Activated CD4-positive, alpha-beta T cell treated with anti-CD3 and anti-CD28 coated beads, Interleukin-2, amount 50 U/mL, for 1 hour (primary cell): ENCODE data around the gene SDC1.

ENCODE experiments used
- DNase-seq: peaks from one replicate; pipeline ENCODE4 v3.0.0-alpha.2; 2020

Gene SDC1

DNA sequence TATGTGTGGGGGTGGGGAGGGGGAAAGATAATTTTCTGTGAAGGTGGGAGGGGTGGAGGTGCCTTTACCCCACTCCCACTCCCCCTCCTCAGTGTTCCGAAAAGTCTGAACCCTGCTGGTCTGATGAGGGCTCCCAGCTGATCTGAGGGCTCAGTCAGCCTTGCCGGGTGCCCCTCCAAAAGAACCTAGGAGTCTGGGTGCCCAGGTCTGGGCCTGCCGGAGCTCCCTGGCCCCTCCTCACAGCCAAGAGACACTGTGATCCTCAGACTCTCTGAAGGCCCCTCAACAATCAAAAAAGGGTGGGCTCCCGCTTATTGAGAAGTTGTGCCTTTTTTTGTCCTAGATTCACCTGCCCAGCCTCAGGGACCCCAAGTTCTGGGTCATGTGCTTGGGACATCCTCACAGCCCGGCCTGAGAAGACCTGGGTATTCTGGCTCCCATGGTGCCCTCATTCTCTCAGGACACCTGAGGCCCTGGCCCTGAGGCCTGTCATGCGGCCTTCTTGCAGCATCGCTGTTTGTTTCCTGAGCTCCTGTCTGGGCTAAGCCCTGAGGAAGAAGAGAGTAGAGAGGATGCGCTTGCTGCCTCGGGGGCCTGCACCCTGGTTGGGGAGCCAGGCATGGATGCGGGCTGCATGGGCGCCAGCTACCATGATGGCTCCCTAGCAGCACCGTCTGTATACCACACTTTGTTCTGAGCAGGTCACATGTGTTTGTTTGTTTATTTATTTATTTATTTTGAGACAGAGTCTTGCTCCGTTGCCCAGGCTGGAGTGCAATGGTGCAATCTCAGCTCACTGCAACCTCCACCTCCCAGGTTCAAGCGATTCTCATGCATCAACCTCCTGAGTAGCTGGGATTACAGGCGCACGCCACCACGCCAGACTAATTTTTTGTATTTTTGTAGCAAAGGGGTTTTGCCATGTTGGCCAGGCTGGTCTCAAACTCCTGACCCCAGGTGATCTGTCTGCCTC is 44.0 kb downstream of the SDC1 start:
- DNase-seq, result no peak

GRCh38 chr2:20179755-20180594 is 45.0 kb downstream of the SDC1 start:
- no peak for DNase-seq

GRCh38 chr2:20179466-20179754 is 45.5 kb downstream of the SDC1 start:
- DNase-seq, result no peak

DNA sequence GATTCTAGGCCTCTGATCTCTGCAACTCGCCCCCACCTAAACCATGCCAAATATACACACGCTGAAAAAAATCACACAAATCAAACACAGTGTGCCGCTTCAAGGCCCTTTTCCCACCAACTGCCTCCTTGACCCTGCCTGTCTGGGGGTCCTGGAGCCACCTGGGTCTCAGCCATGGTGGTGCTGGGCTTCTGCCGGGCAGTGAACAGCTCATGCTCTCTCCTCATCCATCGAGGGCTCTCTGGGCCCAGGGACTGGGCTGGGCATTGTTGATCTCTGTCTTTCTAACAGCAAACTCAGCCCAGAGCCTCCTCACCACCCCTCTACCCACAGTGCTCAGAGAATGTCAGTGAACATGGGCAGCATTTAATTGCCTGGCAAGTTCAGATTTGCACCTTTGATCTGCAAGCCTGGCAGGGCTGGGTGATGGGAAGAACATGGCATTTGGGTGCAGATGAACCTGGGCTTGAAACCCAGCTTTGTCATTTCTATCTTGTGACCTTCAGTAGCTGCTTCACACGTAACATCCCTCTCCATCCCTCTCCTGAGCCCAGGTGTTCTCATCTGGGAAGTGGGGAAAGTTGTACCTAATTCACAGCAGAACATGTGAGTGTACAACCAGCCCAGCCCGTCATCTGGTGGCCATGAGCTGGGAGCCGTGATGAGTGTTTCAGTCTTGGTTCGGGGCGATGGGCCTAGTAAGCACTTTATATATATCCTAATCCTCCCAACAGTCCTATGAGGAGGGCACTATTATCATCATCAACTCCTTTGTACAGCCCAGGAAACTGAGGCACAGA is 46.1 kb downstream of the SDC1 start:
- DNase-seq, result no peak

- DNase-seq, result no peak
Observed at GRCh38 chr2:20178249-20178607, 46.7 kb downstream of the SDC1 start.

GRCh38 chr2:20177556-20178248 is 47.2 kb downstream of the SDC1 start:
- DNase-seq, result no peak

DNA sequence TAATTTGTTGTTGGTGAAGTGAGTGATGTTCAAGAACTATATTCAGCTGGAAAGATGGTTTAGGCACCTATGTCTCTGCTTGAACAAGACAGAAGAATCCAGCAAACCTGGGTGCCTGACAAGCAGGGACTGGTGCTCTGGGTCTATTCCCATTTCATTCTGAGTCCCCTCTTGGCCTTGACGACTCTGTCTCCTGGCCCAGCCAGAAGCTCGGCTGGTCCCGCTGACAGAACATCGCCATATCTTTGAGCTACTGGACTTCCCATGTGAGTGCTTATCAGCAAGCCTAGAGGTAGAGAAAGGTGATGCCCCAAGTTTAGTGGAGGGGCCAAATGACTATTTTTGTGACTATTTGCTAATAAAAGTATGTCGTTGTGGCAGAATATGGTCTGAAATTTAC is 48.2 kb downstream of the SDC1 start:
- DNase-seq, result no peak

DNA sequence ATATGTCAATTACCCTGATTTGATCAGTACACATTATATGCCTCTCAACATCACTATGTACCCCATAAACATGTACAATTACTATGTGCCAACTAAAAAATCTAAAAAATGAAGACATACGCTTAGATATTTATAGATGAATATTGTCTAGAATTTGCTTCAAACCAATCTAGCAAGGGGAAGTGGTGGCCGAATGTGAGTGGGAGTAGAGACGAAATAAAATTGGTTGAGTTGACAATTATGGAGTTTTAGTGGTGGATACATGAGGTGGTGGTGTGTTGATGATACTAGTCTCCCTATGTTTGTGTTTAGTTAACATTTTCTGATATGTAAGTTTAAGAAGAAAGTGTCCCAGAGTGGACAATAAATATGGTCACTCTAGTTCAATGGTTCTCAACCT is 49.0 kb downstream of the SDC1 start:
- DNase-seq, result no peak

- DNase-seq, result no peak
Observed at GRCh38 chr2:20175267-20175666, 49.7 kb downstream of the SDC1 start.

- DNase-seq, result no peak
Observed at GRCh38 chr2:20174410-20174809, 50.5 kb downstream of the SDC1 start.

DNA sequence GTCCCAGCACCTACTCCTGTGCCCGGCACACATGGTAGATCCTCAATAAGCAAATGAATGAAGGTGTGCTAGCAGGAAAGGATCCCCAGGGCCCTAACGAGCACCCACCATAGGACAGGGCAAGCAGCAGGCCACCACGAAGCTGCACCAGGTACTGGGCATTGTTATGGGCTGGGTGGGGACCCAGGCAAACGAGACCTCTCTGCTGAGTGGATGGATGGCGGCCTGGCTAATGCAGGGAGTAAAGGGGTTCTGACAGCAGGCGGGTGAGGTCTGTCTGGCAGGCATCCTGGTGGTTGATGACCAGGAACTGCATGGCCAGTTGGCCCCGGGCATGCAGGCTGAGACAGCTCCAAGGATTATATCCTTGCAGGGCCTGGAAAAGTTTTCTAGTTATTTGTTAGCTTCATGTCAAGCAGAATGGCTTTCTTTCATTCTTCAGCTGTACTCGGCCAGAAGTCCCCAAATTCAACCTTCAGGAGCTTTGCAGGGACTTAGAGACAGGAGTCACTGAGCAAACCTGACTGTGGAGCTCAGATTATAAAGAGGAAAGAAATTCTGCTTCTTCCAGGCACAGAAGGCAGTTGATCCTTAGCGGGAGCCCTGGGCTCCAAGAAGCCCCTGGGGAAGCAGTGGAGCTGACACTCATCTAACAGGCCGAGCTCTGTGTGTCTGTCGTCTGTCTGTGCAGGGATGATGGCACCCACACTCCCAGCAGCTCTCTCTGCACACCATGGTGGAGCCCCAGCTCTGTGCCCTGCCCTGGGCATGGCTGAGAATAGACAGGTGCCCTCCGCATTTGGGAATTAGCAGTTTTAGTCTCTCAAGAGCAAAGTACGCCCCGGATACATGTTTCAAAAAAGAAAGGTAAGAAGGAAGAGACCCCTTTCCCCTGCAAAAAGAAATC is 51.2 kb downstream of the SDC1 start:
- DNase-seq, result no peak

GRCh38 chr2:20173064-20173463 is 51.9 kb downstream of the SDC1 start:
- no peak for DNase-seq

- no peak for DNase-seq
Observed at GRCh38 chr2:20172273-20173055, 52.5 kb downstream of the SDC1 start.

- DNase-seq, result no peak
Observed at GRCh38 chr2:20171445-20171977, 53.4 kb downstream of the SDC1 start.

- DNase-seq, result no peak
Observed at GRCh38 chr2:20170704-20171250, 54.2 kb downstream of the SDC1 start.

DNA sequence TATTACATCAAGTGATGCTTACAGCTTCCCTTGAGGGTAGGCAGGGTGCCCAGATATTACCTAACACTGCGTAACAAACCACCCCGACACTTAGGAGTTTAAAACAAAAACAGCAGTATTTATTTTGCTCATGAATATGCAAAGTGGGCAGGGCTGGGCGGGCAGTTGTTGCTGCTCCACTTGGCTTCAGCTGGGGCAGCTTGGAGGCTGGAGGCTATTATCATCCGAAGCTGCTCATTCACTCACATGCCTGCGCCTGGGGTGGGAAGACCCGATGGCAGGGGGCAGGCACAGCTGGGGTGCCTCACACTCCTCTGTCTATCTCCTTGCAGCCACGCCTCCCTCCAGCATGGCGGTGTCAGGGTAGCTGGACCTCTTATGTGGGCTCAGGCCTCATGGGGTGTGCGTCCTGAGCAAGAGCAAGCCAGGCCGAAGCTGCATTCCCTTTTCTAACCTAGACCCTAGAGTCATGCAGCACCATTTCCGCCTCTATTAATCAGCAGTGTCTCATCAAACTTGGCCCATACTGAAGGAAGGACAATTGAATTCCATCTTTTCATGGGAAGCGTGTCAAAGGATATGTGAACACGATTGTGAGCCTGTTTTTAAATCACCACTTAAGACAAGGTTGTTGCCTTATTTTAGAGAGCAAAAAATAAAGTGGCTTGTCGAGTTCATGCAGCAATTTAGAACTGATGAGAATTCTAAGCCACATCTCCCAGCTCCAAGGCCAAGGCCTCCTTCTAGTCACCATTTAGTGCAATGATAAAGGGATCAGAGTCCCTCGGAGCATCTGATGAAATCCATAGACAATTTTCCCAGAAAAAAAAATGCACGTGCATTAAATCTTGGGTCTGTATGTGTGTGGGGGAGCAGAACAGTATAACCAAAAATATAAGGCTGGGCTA is 54.9 kb downstream of the SDC1 start:
- DNase-seq, result no peak

- no peak for DNase-seq
Observed at GRCh38 chr2:20168727-20169696, 55.9 kb downstream of the SDC1 start.
